Activated T-helper 17 cell treated with anti-CD3 and anti-CD28 coated beads, Interleukin-2, amount 50 U/mL, for 72 hours (primary cell): ENCODE measurements around the gene GALR3. TPM values are rescaled to one million over a fixed set of nuclear protein-coding genes. Genes with fewer than 3 reads are reported as not detected.

ENCODE experiments used
- ATAC-seq: fragments of 150-1000 bp; cut with Tn5 transposase; replicated peaks from 2 replicates; pipeline ENCODE4 v1.10.0; 2021; ENCODE audit warnings: mild to moderate bottlenecking, moderate library complexity
- H3K27ac Mint-ChIP-seq: one replicate; pipeline ENCODE4 v1.8.0; 2022; ENCODE audit warnings: mixed read lengths
- H3K27me3 Mint-ChIP-seq: one replicate; pipeline ENCODE4 v1.8.0; 2022; ENCODE audit warnings: mixed read lengths
- H3K36me3 Mint-ChIP-seq: one replicate; pipeline ENCODE4 v1.8.0; 2022; ENCODE audit warnings: low read depth, mild to moderate bottlenecking, mixed read lengths
- H3K4me1 Mint-ChIP-seq: one replicate; pipeline ENCODE4 v1.8.0; 2022; ENCODE audit warnings: mixed read lengths
- H3K4me3 Mint-ChIP-seq: one replicate; pipeline ENCODE4 v1.8.0; 2022; ENCODE audit warnings: mild to moderate bottlenecking, mixed read lengths
- H3K9me3 Mint-ChIP-seq: one replicate; pipeline ENCODE4 v1.8.0; 2022; ENCODE audit warnings: mixed read lengths
- total RNA-seq, 2 donors: library from RNA; stranded (reverse); gene quantifications; one replicate each; pipeline ENCODE4 v1.2.3, GENCODE V29; 2022

The GALR3 gene
- total RNA-seq, 2 donors from 2014 or later = not detected

GRCh38 chr22:37808294-37808657, 14.9 kb upstream of the GALR3 start:
- Mint-ChIP-seq H3K27me3 (peaks cover 11% of the 10 kb centered on the region), H3K4me3 (peak overlapping the region; percentile 78), H3K27ac (no peak overlapping the region), H3K9me3 (no peaks in the 10 kb centered on the region), H3K4me1 (peaks cover 6% of the 10 kb centered on the region), H3K36me3 (no peaks in the 10 kb centered on the region)
- ATAC-seq = no peak

GRCh38 chr22:37809672-37810333, 13.4 kb upstream of the GALR3 start:
- H3K27me3 Mint-ChIP-seq = peaks cover 6% of the 10 kb centered on the region
- peaks cover 4% of the 10 kb centered on the region for H3K4me1 Mint-ChIP-seq
- no peaks in the 10 kb centered on the region for H3K36me3 Mint-ChIP-seq
- no peaks in the 10 kb centered on the region for H3K9me3 Mint-ChIP-seq
- H3K4me3 Mint-ChIP-seq = no peak overlapping the region
- no peak overlapping the region for H3K27ac Mint-ChIP-seq
- no peak for ATAC-seq

GRCh38 chr22:37811867-37812266, 11.3 kb upstream of the GALR3 start:
- H3K9me3 Mint-ChIP-seq = no peaks in the 10 kb centered on the region
- H3K4me1 Mint-ChIP-seq = no peaks in the 10 kb centered on the region
- no peaks in the 10 kb centered on the region for H3K27me3 Mint-ChIP-seq
- no peaks in the 10 kb centered on the region for H3K36me3 Mint-ChIP-seq
- H3K27ac Mint-ChIP-seq = no peak overlapping the region
- H3K4me3 Mint-ChIP-seq = no peak overlapping the region
- ATAC-seq = no peak

- H3K4me1 Mint-ChIP-seq = no peaks in the 10 kb centered on the region
- no peak for ATAC-seq
- H3K27me3 Mint-ChIP-seq = no peaks in the 10 kb centered on the region
- H3K27ac Mint-ChIP-seq = no peak overlapping the region
- H3K36me3 Mint-ChIP-seq = no peaks in the 10 kb centered on the region
- no peaks in the 10 kb centered on the region for H3K9me3 Mint-ChIP-seq
- H3K4me3 Mint-ChIP-seq = no peak overlapping the region
Measured at GRCh38 chr22:37812869-37813678, 10.1 kb upstream of the GALR3 start.

- no peak for ATAC-seq
- no peak overlapping the region for H3K4me3 Mint-ChIP-seq
- H3K27me3 Mint-ChIP-seq = peaks cover 4% of the 10 kb centered on the region
- no peaks in the 10 kb centered on the region for H3K9me3 Mint-ChIP-seq
- no peaks in the 10 kb centered on the region for H3K36me3 Mint-ChIP-seq
- H3K4me1 Mint-ChIP-seq = no peaks in the 10 kb centered on the region
- H3K27ac Mint-ChIP-seq = no peak overlapping the region
Measured at GRCh38 chr22:37815593-37815992, 7.6 kb upstream of the GALR3 start.

GRCh38 chr22:37816543-37817180, 6.5 kb upstream of the GALR3 start:
- Mint-ChIP-seq H3K27me3 (peaks cover 4% of the 10 kb centered on the region), H3K9me3 (no peaks in the 10 kb centered on the region), H3K27ac (no peak overlapping the region), H3K4me1 (no peaks in the 10 kb centered on the region), H3K36me3 (no peaks in the 10 kb centered on the region), H3K4me3 (no peak overlapping the region)
- ATAC-seq = no peak

- no peak overlapping the region for H3K27ac Mint-ChIP-seq
- H3K4me1 Mint-ChIP-seq = no peaks in the 10 kb centered on the region
Measured at GRCh38 chr22:37817705-37818408, 5.3 kb upstream of the GALR3 start.

GRCh38 chr22:37818409-37819104, 4.6 kb upstream of the GALR3 start:
- ATAC-seq = peak; percentile 73
- no peaks in the 10 kb centered on the region for H3K4me1 Mint-ChIP-seq

More at GRCh38 chr22:37817705-37818408, 5.3 kb upstream of the GALR3 start:
- ATAC-seq = peak; percentile 91
- Mint-ChIP-seq H3K36me3 (no peaks in the 10 kb centered on the region), H3K4me3 (peak overlapping the region; percentile 45), H3K27me3 (peaks cover 8% of the 10 kb centered on the region), H3K9me3 (no peaks in the 10 kb centered on the region)

GRCh38 chr22:37819105-37819433, 4.1 kb upstream of the GALR3 start:
- ATAC-seq = no peak
- Mint-ChIP-seq H3K27ac (no peak overlapping the region), H3K36me3 (no peaks in the 10 kb centered on the region), H3K9me3 (no peaks in the 10 kb centered on the region), H3K27me3 (peaks cover 8% of the 10 kb centered on the region), H3K4me3 (peak overlapping the region; percentile 52), H3K4me1 (no peaks in the 10 kb centered on the region)

More at GRCh38 chr22:37818409-37819104, 4.6 kb upstream of the GALR3 start:
- Mint-ChIP-seq H3K36me3 (no peaks in the 10 kb centered on the region), H3K27ac (no peak overlapping the region), H3K27me3 (peaks cover 8% of the 10 kb centered on the region), H3K4me3 (peak overlapping the region; percentile 52), H3K9me3 (no peaks in the 10 kb centered on the region)

GRCh38 chr22:37820350-37820749, 2.8 kb upstream of the GALR3 start:
- Mint-ChIP-seq H3K27me3 (peaks cover 8% of the 10 kb centered on the region), H3K36me3 (no peaks in the 10 kb centered on the region), H3K9me3 (no peaks in the 10 kb centered on the region), H3K4me3 (no peak overlapping the region), H3K4me1 (no peaks in the 10 kb centered on the region), H3K27ac (no peak overlapping the region)
- ATAC-seq = no peak

- Mint-ChIP-seq H3K9me3 (no peaks in the 10 kb centered on the region), H3K27ac (no peak overlapping the region)
- no peak for ATAC-seq
Measured at GRCh38 chr22:37822079-37822833, 926 bp upstream of the GALR3 start.

GRCh38 chr22:37824674-37825641, 1.8 kb downstream of the GALR3 start:
- peak; percentile 75 for ATAC-seq
- Mint-ChIP-seq H3K4me3 (peak overlapping the region; percentile 61), H3K27me3 (peaks cover 8% of the 10 kb centered on the region), H3K27ac (no peak overlapping the region), H3K4me1 (no peaks in the 10 kb centered on the region), H3K36me3 (peaks cover under 1% of the 10 kb centered on the region), H3K9me3 (no peaks in the 10 kb centered on the region)

More at GRCh38 chr22:37822079-37822833, 926 bp upstream of the GALR3 start:
- Mint-ChIP-seq H3K4me1 (no peaks in the 10 kb centered on the region), H3K27me3 (peaks cover 8% of the 10 kb centered on the region), H3K36me3 (no peaks in the 10 kb centered on the region), H3K4me3 (no peak overlapping the region)
